SH-SY5Y (cell line): Measurements from ENCODE around the gene AFF3.

Experiments
- GATA2 ChIP-seq: IDR thresholded peaks from 2 replicates; pipeline ENCODE4 v1.6.1; 2011; ENCODE audit warnings: mild to moderate bottlenecking, low read depth, low read length
- GATA3 ChIP-seq: IDR thresholded peaks from 2 replicates; pipeline ENCODE4 v1.6.1; 2011; ENCODE audit warnings: low read depth, mild to moderate bottlenecking, low read length, moderate library complexity

Gene AFF3

GRCh38 chr2:100130595-100131391, 11.6 kb downstream of the AFF3 start:
- no peak for TF ChIP-seq GATA2
- TF ChIP-seq GATA3 = no peak

GRCh38 chr2:100126897-100127401, 15.4 kb downstream of the AFF3 start:
- TF ChIP-seq GATA2 = no peak
- no peak for TF ChIP-seq GATA3

DNA sequence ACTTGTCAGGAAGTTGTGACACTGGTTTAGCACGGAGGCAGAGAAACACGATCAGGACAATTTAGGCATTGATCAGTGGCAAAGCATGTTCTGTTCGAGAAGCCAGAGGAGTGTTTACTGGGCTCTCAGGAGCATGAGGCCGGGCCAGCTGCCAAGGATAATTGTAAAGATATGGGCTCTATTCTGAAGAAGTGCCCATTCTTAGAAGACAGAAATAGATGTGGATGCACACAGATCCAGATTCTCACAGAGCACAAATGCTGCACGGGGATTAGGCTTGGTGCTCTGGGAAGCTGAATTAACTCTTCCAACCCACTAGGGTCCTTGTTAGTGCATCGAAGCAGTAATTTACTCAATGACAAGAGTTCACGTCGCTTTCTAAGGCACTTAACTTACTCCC, 16.2 kb downstream of the AFF3 start:
- TF ChIP-seq GATA2 (no peak), GATA3 (no peak)

DNA sequence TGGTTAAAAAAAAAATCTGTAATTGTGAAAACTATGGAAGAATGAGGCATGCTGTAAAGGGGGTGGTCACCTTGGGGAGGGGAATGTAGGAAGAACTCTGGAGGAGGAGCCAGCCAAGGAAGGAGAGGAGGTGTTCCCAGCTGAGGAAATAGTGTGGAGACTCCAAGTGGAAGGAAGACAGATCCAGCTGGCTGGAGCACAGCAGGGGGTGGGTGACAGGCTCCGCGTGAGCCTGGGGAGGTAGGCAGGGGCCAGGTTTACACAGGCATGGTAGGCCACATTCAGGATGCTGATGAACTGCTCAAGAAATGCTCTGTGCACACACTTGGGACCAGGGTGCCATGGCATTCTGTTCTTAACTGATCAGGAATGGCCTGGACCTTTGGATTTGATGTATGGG, 16.8 kb downstream of the AFF3 start:
- TF ChIP-seq GATA3 (no peak), GATA2 (no peak)

- TF ChIP-seq GATA3 (no peak), GATA2 (no peak)
Measured at GRCh38 chr2:100124761-100125160, 17.6 kb downstream of the AFF3 start.

GRCh38 chr2:100121124-100121718, 21.2 kb downstream of the AFF3 start:
- TF ChIP-seq GATA2 (no peak), GATA3 (no peak)

DNA sequence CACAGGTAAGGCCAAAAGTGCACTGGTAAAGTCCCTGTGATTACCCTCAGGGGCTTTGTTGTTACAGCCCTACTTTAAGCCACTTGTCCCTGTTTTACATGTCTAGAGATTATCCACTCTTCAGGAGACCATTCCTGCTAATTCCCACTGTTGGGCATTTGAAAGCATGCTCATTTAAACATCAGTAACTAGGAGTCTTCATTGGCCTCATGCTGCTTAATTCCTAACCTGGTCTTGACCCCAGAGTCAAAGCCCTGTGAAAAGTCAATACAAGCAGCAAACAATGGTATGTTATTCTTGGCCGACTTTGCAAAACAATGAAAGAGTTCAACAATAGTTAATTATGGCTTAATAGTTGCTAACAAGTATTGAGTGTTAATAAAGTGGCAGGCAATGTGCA, 23.2 kb downstream of the AFF3 start:
- no peak for TF ChIP-seq GATA2
- TF ChIP-seq GATA3 = no peak

GRCh38 chr2:100113990-100114433, 28.4 kb downstream of the AFF3 start:
- no peak for TF ChIP-seq GATA2
- no peak for TF ChIP-seq GATA3

GRCh38 chr2:100110614-100111000, 31.8 kb downstream of the AFF3 start:
- TF ChIP-seq GATA3 (no peak), GATA2 (no peak)

GRCh38 chr2:100109986-100110613, 32.3 kb downstream of the AFF3 start:
- TF ChIP-seq GATA2 (no peak), GATA3 (no peak)

DNA sequence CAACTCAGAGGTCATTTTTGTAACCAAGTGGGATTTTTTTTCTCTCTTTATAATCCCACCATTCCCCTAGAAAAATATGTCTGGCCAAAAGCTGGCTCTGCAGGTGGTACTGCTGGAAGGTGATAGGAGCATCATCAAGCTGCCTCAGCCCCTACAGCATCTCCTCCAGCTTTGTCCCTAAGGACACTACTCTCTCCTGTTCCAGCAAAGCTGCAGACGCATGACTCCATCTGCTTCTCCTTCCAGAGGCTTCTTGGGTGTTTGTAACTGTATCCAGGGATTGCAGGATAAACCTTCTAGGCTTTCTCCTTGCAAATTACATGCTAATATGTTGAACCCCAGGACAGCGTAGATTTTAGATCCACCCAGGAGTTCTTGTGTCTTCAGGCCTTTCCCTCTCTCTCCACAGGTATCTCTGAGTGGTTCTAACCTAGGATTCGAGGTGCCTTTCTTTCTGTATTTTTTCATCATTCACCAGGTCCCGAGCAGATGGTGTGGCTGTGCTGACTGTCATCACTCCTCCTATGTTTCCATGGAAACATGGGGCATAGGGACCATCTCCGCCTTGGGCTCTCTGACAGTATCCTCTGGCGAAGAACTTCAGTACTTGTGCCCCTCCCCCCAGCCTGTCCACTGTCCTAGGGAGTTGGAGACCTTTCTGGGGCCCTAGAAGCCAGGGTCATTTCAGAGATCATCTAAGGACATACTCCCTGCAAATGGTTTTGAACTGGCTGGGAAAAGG, 34.3 kb downstream of the AFF3 start:
- TF ChIP-seq GATA2 = no peak
- no peak for TF ChIP-seq GATA3

DNA sequence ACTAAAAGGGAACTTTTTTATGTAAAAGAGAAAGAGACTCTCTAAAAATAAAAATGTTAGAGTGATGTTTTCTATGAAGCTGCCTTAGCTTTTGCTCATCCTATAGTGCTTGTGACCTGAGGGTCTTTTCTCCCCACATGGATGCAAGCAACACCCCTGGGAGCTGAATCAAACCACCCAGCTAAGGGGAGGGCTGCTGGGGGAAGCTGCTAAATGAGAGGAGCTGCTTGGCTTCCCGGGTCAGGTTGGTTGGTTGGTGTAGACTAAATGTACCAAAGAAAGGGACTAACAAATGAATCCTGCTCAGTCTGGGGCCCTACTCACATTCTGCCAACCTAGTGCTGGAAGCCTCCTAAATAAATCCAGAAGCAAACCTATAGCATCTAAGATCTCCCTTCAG, 35.0 kb downstream of the AFF3 start:
- TF ChIP-seq GATA3 (no peak), GATA2 (no peak; the same call in 1 of the 2 replicates)

DNA sequence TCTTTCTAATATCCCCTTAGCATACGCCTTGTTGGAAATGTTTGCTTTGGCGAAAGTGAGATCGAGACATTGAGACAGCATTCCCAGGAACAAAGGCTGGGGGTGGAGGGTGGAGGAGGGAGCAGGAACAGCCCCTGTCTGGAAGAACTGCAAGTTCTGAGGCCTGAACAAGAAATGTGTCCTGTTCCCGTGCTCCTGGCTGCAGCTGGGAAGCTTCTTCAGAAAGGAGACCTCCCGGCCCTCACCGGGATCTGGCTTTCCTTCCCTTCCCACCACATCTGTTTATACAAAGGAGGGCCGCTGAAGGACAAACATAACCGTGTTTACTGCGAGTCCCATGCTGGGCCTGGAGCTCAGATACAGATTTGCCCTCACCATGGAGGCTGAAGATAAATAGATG, 35.9 kb downstream of the AFF3 start:
- TF ChIP-seq GATA2 (no peak), GATA3 (no peak)

- no peak for TF ChIP-seq GATA3
Measured at GRCh38 chr2:100105678-100106054, 36.7 kb downstream of the AFF3 start.
